NCI-H2196 treated with DMSO at 0.1 percent for 48 hours (cell line): Measurements from ENCODE around the gene ROCK1.
"Not testable (repeated sequence)": the region's sequence is repeated elsewhere in the genome, so short reads cannot be mapped to it uniquely, and the experiment has no call there.

Experiments
- DNase-seq: peaks from one replicate; lab custom pipeline; 2025; ENCODE audit not compliant: unreplicated experiment; lab: John Stamatoyannopoulos, UW

ROCK1 gene

DNA sequence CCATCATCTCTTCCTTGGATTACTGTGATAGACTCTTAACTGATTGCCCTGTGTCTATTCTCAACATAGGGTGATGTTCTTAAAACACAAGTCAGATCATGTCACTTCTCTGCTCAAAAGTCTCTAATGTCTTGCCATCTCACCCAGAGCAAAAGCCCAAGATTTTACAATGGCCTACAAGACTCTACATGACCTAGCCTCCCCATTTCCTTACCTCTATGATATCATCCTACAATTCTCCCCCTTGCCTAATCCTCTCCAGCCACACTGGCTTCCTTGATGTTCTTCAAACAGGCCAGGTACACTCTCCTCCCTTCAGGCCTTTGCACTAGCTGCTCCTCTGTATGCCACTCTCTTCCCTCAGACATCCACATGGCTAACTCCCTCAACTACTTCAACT lies 55.1 kb downstream of the ROCK1 start:
- DNase-seq = no peak

DNA sequence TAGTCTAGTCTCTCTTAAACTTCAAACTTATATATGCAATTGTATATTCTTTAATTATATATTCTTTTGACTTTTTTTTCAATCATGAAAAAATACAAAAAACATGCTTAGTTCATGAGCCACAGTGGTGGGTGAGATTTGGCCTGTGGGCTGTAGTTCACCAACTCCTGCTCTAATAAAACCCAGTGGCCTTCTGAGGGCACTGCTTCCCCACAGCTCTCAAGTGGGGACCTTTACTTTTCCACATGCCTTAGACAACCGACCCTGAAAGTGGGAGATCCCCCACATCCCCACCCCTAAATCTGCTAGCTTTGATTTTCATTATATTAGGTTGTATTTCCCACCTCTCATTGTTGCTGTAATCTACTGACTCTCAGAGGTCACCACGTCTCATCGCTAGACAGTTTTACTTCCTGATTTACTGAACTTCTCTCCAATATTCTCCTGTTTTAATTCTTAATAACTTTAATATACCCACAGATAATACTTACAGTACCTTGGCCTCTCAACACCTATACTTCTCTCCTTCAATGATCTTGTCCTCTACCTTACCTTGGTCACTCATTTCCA lies 57.3 kb downstream of the ROCK1 start:
- no peak for DNase-seq

DNA sequence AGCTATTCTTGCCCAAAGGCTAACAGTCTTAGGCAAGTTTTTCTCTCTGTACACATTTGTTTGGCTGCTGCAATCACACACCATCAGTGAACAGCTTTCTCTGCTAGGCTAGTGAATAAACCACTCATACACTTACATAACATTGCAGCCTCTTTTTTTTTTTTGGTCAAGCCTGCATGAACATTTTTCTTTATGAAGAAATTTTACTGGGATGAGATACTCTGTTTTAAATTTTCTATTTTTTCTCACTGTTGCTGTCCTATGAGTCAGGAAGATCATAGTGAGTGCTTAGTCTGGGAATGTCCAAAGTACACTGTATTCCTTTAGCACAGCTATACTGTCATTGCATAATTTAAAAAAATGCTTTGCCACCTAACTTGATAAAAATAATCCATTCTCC lies 58.5 kb downstream of the ROCK1 start:
- no peak for DNase-seq

DNA sequence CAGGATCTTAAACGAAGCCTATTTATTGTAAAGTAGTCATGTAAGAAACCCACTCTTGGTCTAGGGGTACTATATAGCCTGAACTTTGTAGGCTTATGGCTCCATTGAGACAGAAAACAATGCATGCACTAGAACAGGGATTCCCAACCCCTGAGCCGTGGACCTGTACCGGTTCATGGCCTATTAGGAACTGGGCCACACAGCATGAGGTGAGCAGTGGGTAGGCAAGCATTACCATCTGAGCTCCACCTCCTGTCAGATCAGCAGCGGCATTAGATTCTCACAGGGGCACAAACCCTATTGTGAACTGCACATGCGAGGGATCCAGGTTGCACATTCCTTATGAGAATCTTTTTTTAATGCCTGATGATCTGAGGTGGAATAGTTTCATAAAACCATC lies 59.2 kb downstream of the ROCK1 start:
- DNase-seq = no peak

DNA sequence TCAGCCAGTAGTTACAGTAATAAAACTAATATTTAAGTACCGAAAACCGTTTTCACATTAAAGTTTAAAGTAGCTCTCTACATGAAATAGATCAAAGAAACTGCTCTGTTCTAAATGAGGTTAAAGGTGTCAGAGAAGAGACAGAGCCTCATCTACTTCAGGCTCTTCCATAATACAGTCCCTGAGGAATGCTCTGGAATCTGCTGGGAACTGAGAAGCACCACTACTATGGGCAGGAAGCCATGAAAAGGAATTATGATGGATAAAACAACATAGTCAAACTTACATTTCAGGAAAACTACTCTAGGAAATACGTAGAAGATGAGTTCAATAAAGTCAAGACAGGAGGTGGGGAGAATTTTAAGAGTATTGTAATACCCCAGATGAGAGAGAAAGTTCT lies 60.0 kb downstream of the ROCK1 start:
- DNase-seq = no peak

DNA sequence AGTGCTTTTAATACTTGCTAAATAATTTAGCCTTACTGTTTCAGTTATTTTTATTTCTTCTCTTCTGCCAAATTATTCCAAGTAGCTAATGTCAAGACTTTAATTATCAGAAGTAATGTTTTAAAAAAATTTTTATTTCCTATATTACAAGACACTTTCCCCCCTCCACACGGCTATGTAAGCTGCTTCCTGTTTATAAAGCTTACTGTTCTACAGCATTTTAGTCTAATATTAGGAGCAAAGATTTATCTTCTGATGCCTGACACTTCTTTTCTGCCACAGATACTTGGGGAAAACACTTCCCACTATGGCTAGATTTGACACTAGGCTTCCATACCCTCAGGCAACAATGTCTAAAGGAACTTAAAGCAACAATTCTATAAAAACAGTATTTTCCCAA lies 62.3 kb downstream of the ROCK1 start:
- no peak for DNase-seq

GRCh38 chr18:21047126-21047525 lies 64.5 kb downstream of the ROCK1 start:
- no peak for DNase-seq

DNA sequence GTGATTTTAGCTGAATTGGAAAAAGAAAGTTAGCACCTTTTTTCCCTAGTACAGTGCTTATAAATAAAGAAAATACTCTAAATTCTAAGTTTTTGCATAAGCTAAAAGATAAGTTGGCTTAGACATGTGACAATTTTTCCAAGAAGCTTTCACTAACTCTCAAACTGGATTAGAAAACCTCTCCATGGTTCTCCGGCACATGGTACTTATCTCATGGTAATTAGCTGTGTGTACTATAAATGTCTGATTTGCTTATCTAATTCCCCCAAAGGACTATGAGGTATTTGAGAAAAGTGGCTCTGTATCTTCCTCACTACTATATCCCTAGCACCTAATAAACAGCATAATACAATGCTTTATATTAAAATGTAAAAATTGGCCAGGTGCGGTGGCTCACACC lies 71.1 kb downstream of the ROCK1 start:
- DNase-seq = no peak

DNA sequence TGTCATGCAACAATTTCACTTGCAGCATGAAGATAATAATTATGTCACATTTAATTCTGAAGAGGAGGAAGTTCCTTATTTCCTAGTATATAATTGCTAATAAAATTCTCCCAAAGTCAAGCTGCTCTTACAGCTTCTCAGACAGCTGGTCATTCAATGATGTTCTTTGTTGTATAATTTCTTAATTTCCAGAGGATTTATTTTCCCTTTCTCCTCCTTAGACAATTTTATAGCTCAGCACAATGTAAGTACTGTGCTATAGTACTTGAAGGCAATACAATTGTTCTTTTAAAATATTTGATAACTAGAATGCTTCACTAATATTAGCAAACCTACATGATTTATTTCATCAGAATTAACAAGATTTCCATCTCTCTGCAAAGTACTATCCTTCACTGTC lies 73.4 kb downstream of the ROCK1 start:
- no peak for DNase-seq

DNA sequence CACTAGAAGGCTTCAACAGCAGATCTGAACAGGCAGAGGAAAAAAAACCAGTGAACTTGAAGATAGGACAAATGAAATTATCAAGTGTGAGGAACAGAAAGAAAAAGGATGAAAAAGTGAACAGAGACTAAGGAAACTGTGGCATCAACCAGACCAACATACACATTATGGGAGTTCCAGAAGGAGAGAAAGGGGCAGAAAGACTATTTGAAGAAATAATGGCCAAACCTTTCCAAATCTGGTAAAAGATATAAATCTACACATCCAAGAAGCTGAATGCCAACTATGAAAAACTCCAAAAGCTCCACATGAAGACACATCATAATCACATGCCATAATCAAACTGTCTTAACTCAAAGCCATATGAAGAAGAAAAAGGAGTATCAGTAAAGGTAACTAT lies 79.8 kb downstream of the ROCK1 start:
- DNase-seq = no peak

- DNase-seq = not testable (repeated sequence)
These were observed 93.4 kb downstream of the ROCK1 start for GRCh38 chr18:21018257-21018656.

DNA sequence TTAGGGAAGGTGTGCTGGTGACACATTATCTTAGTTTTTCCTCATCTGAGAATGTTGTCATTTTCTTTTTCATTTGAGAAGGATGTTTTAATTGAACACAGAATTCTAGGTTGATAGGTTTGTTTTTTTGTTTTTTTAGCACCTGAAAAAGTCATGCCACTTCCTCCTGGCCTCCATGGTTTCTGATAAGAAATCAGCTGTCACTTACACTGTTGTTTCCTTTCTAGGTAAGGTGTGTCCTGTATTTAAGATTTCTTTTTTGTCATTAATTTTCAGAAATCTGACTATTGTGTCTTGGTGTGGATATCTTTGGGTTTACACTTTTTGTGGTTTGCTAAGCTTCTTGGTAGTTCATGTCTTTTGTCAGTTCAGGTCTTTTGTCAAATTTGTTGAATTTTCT lies 99.3 kb downstream of the ROCK1 start:
- no peak for DNase-seq

DNA sequence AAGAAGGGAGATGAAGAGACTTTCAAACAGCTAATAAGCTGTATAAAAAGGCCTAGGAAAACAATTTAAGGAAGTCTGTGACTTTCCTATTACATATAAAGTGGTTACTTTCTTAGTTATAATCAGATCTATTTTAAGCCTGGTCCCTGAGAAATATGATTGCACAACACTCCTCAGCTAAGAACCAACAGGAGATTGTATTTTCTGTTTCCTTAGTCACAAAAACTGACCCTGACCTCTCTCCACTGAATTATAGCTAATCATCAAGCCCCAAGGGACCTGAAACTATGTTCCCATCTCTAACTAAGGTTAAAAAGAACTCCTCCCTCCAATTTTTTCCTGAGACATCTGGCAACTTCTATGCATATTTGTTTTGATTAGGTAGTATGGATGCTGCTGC lies 106.9 kb downstream of the ROCK1 start:
- no peak for DNase-seq

- no peak for DNase-seq
These were observed 110.9 kb downstream of the ROCK1 start for GRCh38 chr18:21000667-21001066.

DNA sequence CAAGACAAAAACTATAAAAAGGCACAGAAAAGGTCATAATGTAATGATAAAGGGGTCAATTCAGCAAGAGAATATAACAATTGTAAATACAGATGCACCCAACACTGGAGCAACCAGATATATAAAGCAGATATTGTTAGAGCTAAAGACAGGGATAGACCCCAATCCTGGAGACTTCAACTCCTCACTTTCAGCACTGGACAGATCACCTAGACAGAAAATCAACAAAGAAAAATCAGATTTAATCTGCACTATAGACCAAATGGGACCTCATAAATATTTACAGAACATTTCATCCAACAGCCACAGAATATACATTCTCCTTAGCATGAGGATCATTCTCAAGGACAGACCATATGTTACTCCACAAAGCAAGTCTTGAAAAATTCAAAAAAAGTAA lies 114.2 kb downstream of the ROCK1 start:
- no peak for DNase-seq

DNA sequence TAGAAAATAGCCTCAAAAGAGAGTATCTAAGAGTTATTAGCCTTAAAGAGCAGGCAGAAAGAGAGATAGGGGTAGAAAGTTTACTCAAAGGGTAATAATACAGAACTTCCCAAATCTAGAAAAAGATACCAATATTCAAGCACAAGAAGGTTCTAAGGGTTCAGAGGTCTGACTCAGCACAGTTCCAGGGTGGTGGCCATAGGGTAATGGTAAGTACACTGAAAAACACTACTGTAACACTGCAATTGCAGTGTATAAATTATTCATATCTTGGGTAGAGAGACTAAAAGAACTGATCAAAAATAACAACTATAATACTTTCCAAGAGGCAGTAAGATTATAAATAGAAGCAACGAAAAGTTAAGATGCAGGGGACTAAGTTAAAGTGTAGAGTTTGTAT lies 115.2 kb downstream of the ROCK1 start:
- no peak for DNase-seq

GRCh38 chr18:20988726-20989125 lies 122.9 kb downstream of the ROCK1 start:
- DNase-seq = no peak

GRCh38 chr18:20975077-20975476 lies 136.5 kb downstream of the ROCK1 start:
- no peak for DNase-seq

- no peak for DNase-seq
These were observed 139.7 kb downstream of the ROCK1 start for GRCh38 chr18:20971886-20972267.

DNA sequence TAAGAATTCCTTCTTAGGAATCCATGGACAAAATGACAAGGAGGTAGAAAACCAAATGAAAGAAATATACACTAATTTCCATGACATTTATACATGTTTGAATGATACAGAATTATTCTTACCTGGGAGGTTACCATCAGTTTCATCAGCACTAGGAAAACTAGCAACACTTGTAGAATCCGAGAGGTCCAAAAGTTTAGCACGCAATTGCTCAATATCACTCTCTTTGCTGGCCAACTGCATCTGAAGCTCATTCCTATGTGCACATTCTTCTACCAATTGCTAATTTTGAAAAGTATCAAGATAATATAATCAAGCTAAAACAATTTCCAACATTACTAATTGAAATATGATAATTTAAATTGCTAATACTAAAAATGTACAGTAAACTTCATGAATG lies 144.8 kb downstream of the ROCK1 start:
- DNase-seq = no peak

DNA sequence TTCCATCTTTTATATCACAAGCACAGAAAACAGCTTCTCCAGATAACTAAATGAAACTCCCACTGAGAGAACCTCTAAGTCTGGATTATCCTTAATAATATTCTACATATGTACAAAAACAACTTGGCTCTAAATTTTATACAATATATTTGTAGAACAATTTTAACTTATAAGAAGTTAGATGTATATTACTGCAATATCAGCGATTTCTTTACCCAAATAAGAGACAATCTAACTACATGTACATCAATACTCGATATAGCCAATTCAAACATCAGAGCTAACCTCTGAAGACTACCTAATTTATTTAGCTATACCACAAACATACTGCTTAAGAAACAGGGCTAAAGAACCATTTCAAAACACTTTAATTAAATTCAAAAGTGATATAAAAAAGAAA lies 148.6 kb downstream of the ROCK1 start:
- no peak for DNase-seq

DNA sequence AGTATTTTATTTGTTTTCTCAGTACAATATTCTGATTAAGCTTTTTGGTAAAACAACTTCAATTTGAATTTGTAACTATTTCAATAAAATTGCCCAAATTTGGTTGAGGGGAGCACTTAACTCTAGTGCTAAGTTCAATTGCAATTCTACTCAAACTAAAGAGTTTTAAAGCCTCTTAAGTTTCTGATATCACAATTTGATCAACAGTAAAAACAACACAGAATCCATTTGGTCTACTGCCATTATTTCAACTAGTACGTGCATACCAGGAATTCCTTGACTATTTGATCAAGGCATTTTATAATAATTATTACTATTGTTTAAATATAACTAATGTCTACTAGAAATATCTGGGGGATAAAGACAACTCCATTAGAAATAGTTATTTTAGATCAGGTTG lies 150.9 kb downstream of the ROCK1 start:
- no peak for DNase-seq

DNA sequence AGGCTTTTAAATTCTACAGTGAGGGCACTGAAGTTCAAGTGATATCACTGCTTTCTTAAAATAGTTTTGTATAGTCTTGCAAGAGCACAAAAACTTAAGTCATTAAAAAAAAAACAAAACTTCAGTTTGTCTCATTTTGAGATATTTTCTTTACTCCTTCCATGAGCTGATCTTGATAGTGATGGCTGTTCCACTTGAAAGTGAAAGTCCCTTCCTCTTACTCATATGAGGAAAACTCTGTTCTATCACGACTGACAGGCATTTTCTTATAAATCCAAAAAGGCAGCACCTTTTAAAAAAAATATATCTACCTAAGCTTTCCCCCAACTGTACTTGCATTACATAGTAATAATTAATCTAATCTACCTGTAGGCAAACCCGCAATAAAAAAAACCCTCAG lies 160.8 kb downstream of the ROCK1 start:
- not testable (repeated sequence) for DNase-seq
